Loucy (cell line): ENCODE measurements around the gene EZR.
A peak's percentile ranks its signal among the peaks of the same experiment; 100 is the strongest.

Experiments used
- H2AFZ ChIP-seq: fragments of 200-600 bp; sonication (generic); 2 replicates; pipeline ENCODE4 v1.6.0; 2016; ENCODE audit warnings: antibody characterized with exemption, mild to moderate bottlenecking, low read length, moderate library complexity
- H3F3A ChIP-seq: fragments of 200-600 bp; 2 replicates; pipeline ENCODE4 v1.6.0; 2016; ENCODE audit warnings: antibody characterized with exemption, low read depth, mild to moderate bottlenecking
- H3K27me3 ChIP-seq: fragments of 200-600 bp; sonication (generic); 2 replicates; pipeline ENCODE4 v1.6.1; 2014; ENCODE audit warnings: low read length, mild to moderate bottlenecking; ENCODE audit not compliant: insufficient read depth, poor library complexity, severe bottlenecking
- H3K36me3 ChIP-seq: fragments of 200-600 bp; sonication (generic); 2 replicates; pipeline ENCODE4 v1.6.1; 2016; ENCODE audit warnings: low read length; ENCODE audit not compliant: insufficient read depth
- H3K4me1 ChIP-seq: fragments of 200-600 bp; sonication (generic); 2 replicates; pipeline ENCODE4 v1.5.1; 2014; ENCODE audit warnings: low read length, mild to moderate bottlenecking; ENCODE audit not compliant: insufficient read depth, poor library complexity, severe bottlenecking
- H3K4me2 ChIP-seq: fragments of 200-600 bp; sonication (generic); 2 replicates; pipeline ENCODE4 v1.6.0; 2014; ENCODE audit warnings: antibody characterized with exemption, low read length, low read depth, mild to moderate bottlenecking; ENCODE audit not compliant: poor library complexity, severe bottlenecking
- H3K4me3 ChIP-seq: fragments of 200-600 bp; sonication (generic); 2 replicates; pipeline ENCODE4 v1.5.1; 2014; ENCODE audit warnings: low read length, mild to moderate bottlenecking, mixed read lengths; ENCODE audit not compliant: poor library complexity, severe bottlenecking
- H3K79me2 ChIP-seq: fragments of 200-600 bp; sonication (generic); 2 replicates; pipeline ENCODE4 v1.6.1; 2014; ENCODE audit warnings: low read length; ENCODE audit not compliant: insufficient read depth
- H3K9ac ChIP-seq: fragments of 200-600 bp; sonication (generic); 2 replicates; pipeline ENCODE4 v1.6.0; 2014; ENCODE audit warnings: mild to moderate bottlenecking, low read depth, low read length, moderate library complexity; ENCODE audit not compliant: poor library complexity, severe bottlenecking
- H3K9me2 ChIP-seq: fragments of 200-600 bp; sonication (generic); replicated peaks from 2 replicates; pipeline ENCODE4 v1.6.1; 2016; ENCODE audit warnings: low read depth, low read length, mixed read lengths
- H3K9me3 ChIP-seq: fragments of 200-600 bp; sonication (generic); 2 replicates; pipeline ENCODE4 v1.6.1; 2014; ENCODE audit warnings: mild to moderate bottlenecking, antibody characterized with exemption, low read length, low read depth; ENCODE audit not compliant: insufficient read depth
- H4K20me1 ChIP-seq: fragments of 200-600 bp; sonication (generic); 2 replicates; pipeline ENCODE4 v1.6.0; 2014; ENCODE audit warnings: antibody characterized with exemption, low read length, mild to moderate bottlenecking; ENCODE audit not compliant: insufficient read depth, poor library complexity, severe bottlenecking
- CTCF ChIP-seq: fragments of 200-600 bp; sonication (generic); conservative IDR thresholded peaks from 2 replicates; pipeline ENCODE4 v1.5.1; 2014; ENCODE audit warnings: mild to moderate bottlenecking, antibody characterized with exemption, low read length
- EZH2phosphoT487 ChIP-seq: fragments of 200-600 bp; IDR thresholded peaks from 2 replicates; pipeline ENCODE4 v1.6.1; 2018; ENCODE audit warnings: antibody characterized with exemption, mild to moderate bottlenecking, moderate library complexity, borderline replicate concordance

EZR gene

GRCh38 chr6:158860279-158860865 lies 41.2 kb upstream of the EZR start:
- no peak for TF ChIP-seq CTCF
- TF ChIP-seq EZH2phosphoT487: no peak
- Histone ChIP-seq H3K4me2 (no peak overlapping the region), H3K36me3 (no peaks in the 10 kb centered on the region), H3K9ac (no peak overlapping the region), H2AFZ (no peak overlapping the region), H3K9me3 (no peaks in the 10 kb centered on the region), H3K4me3 (no peak overlapping the region), H3K27me3 (no peaks in the 10 kb centered on the region), H3K4me1 (no peaks in the 10 kb centered on the region), H3K9me2 (no peaks in the 10 kb centered on the region), H3K79me2 (no peaks in the 10 kb centered on the region), H3F3A (no peaks in the 10 kb centered on the region), H4K20me1 (no peaks in the 10 kb centered on the region)

GRCh38 chr6:158856261-158856660 lies 37.1 kb upstream of the EZR start:
- no peaks in the 10 kb centered on the region for H3F3A ChIP-seq
- H3K27me3 ChIP-seq: no peaks in the 10 kb centered on the region
- no peaks in the 10 kb centered on the region for H4K20me1 ChIP-seq
- peaks cover 22% of the 10 kb centered on the region for H3K4me1 ChIP-seq
- no peak overlapping the region for H2AFZ ChIP-seq
- H3K79me2 ChIP-seq: no peaks in the 10 kb centered on the region
- no peaks in the 10 kb centered on the region for H3K9me3 ChIP-seq
- no peak overlapping the region for H3K4me3 ChIP-seq
- H3K36me3 ChIP-seq: no peaks in the 10 kb centered on the region
- H3K9ac ChIP-seq: no peak overlapping the region
- no peaks in the 10 kb centered on the region for H3K9me2 ChIP-seq
- TF ChIP-seq CTCF: no peak
- TF ChIP-seq EZH2phosphoT487: no peak
- H3K4me2 ChIP-seq: no peak overlapping the region

GRCh38 chr6:158854214-158855101 lies 35.3 kb upstream of the EZR start:
- Histone ChIP-seq H3K9ac (peak overlapping the region; percentile 22), H3K4me2 (peak overlapping the region; percentile 78), H3K9me2 (no peaks in the 10 kb centered on the region), H3K9me3 (no peaks in the 10 kb centered on the region), H3K36me3 (no peaks in the 10 kb centered on the region), H3K27me3 (no peaks in the 10 kb centered on the region), H3F3A (no peaks in the 10 kb centered on the region), H4K20me1 (no peaks in the 10 kb centered on the region), H3K4me3 (peak overlapping the region; percentile 41), H3K79me2 (no peaks in the 10 kb centered on the region), H2AFZ (no peak overlapping the region), H3K4me1 (peaks cover 22% of the 10 kb centered on the region)
- no peak for TF ChIP-seq CTCF
